Measurements from ENCODE around the gene TPGS2. TPM values are rescaled to one million over a fixed set of nuclear protein-coding genes. Genes with fewer than 3 reads are reported as not detected.
A peak's percentile ranks its signal among the peaks of the same experiment; 100 is the strongest.
"Not testable (repeated sequence)": the region's sequence is repeated elsewhere in the genome, so short reads cannot be mapped to it uniquely, and the experiment has no call there.

The TPGS2 gene, protein sequence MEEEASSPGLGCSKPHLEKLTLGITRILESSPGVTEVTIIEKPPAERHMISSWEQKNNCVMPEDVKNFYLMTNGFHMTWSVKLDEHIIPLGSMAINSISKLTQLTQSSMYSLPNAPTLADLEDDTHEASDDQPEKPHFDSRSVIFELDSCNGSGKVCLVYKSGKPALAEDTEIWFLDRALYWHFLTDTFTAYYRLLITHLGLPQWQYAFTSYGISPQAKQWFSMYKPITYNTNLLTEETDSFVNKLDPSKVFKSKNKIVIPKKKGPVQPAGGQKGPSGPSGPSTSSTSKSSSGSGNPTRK
- total RNA-seq (2012; rRNA removed), result 109 and 115 TPM in 2 replicates

- Histone ChIP-seq H3K4me1 (ENCODE audit: control insufficient read depth, insufficient read depth, low read length) (peaks cover 27% of the 10 kb centered on the region), H3K4me2 (ENCODE audit: low read length) (peak within 1 kb of the TSS; percentile 96), H3K36me3 (ENCODE audit: insufficient read depth, low read length) (no peaks in the 10 kb centered on the region), H3K27me3 (ENCODE audit: control insufficient read depth, insufficient read depth, low read length) (no peaks in the 10 kb centered on the region), H3K9me3 (replicated peaks; ENCODE audit: low read length) (no peaks in the 10 kb centered on the region), H3K9ac (ENCODE audit: low read depth, low read length) (peak within 1 kb of the TSS; percentile 81), H3K4me3 (ENCODE audit: low read length) (peak within 1 kb of the TSS; percentile 81)
These were observed at the start of gene TPGS2, which contains the start of gene KIAA1328 for GRCh38 chr18:36828630-36829361. TPGS2 (minus strand) TSS chr18:36829002; CDS start chr18:36828767, 235 bp downstream. KIAA1328 (plus strand) TSS chr18:36829127; CDS start chr18:36829139, 12 bp downstream.

- H3K9ac ChIP-seq (ENCODE audit: low read depth, low read length); H3K4me2 ChIP-seq (ENCODE audit: low read length); H3K4me1 ChIP-seq (ENCODE audit: control insufficient read depth, insufficient read depth, low read length); H3K9me3 ChIP-seq (replicated peaks; ENCODE audit: low read length); H3K4me3 ChIP-seq (ENCODE audit: low read length); H3K27me3 ChIP-seq (ENCODE audit: control insufficient read depth, insufficient read depth, low read length); H3K36me3 ChIP-seq (ENCODE audit: insufficient read depth, low read length): not testable (repeated sequence)
These were observed 45.0 kb upstream of the TPGS2 start for GRCh38 chr18:36873826-36874225.

- Histone ChIP-seq H3K27me3 (ENCODE audit: control insufficient read depth, insufficient read depth, low read length) (no peaks in the 10 kb centered on the region), H3K36me3 (ENCODE audit: insufficient read depth, low read length) (no peaks in the 10 kb centered on the region), H3K4me2 (ENCODE audit: low read length) (no peak overlapping the region), H3K4me1 (ENCODE audit: control insufficient read depth, insufficient read depth, low read length) (no peaks in the 10 kb centered on the region), H3K9me3 (replicated peaks; ENCODE audit: low read length) (no peaks in the 10 kb centered on the region), H3K4me3 (ENCODE audit: low read length) (no peak overlapping the region), H3K9ac (ENCODE audit: low read depth, low read length) (no peak overlapping the region)
These were observed 43.5 kb upstream of the TPGS2 start for GRCh38 chr18:36872329-36872728.

DNA sequence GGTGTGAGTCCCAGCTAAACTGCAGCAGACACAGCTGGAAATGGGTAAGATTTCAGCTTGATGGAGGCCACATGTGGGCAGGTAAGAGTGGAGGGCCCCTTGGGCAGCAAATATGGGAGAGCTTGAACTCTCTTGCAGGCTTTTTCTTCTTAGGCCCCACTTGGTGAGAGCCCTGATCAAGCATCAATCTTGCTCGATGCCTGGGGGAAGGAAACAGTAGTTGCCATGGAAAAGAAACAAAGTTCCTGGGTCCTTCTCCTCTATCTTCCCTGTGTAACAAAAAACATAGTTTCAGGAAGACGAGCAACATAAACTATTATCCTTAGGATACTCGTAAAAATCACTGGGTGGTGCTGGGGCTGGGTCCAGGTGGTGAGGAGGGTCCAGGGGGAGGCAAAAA lies 43.0 kb upstream of the TPGS2 start:
- Histone ChIP-seq H3K9me3 (replicated peaks; ENCODE audit: low read length) (no peaks in the 10 kb centered on the region), H3K9ac (ENCODE audit: low read depth, low read length) (no peak overlapping the region), H3K4me3 (ENCODE audit: low read length) (no peak overlapping the region), H3K36me3 (ENCODE audit: insufficient read depth, low read length) (no peaks in the 10 kb centered on the region), H3K4me1 (ENCODE audit: control insufficient read depth, insufficient read depth, low read length) (no peaks in the 10 kb centered on the region), H3K4me2 (ENCODE audit: low read length) (no peak overlapping the region), H3K27me3 (ENCODE audit: control insufficient read depth, insufficient read depth, low read length) (no peaks in the 10 kb centered on the region)

- no peaks in the 10 kb centered on the region for H3K36me3 ChIP-seq (ENCODE audit: insufficient read depth, low read length)
- H3K9ac ChIP-seq (ENCODE audit: low read depth, low read length), result no peak overlapping the region
- no peak overlapping the region for H3K4me3 ChIP-seq (ENCODE audit: low read length)
These were observed 38.3 kb upstream of the TPGS2 start for GRCh38 chr18:36867056-36867455.

DNA sequence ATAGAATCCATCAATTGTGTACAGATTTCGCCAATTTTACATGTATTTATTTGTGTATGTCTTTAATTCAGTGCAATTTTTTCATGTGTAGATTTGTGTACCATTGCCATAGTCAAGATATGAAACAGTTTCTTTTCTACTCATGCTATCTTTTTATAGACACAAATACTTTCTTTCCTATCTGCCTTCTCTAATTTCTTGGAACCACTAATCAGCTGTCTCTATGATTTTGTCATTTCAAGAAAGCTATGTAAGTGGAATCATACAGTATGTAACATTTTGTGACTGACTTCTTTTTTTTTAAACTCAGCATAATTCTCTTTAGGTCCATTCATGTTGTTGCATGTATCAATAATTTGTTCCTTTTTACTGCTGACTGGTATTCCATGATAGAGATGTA lies 33.4 kb upstream of the TPGS2 start:
- H3K27me3 ChIP-seq (ENCODE audit: control insufficient read depth, insufficient read depth, low read length), result no peaks in the 10 kb centered on the region
- H3K9ac ChIP-seq (ENCODE audit: low read depth, low read length), result no peak overlapping the region
- H3K4me3 ChIP-seq (ENCODE audit: low read length), result no peak overlapping the region
- H3K36me3 ChIP-seq (ENCODE audit: insufficient read depth, low read length), result no peaks in the 10 kb centered on the region
- no peak overlapping the region for H3K4me2 ChIP-seq (ENCODE audit: low read length)
- H3K9me3 ChIP-seq (replicated peaks; ENCODE audit: low read length), result no peaks in the 10 kb centered on the region
- no peaks in the 10 kb centered on the region for H3K4me1 ChIP-seq (ENCODE audit: control insufficient read depth, insufficient read depth, low read length)

More at GRCh38 chr18:36867056-36867455, 38.3 kb upstream of the TPGS2 start:
- no peaks in the 10 kb centered on the region for H3K4me1 ChIP-seq (ENCODE audit: control insufficient read depth, insufficient read depth, low read length)
- no peaks in the 10 kb centered on the region for H3K9me3 ChIP-seq (replicated peaks; ENCODE audit: low read length)
- no peaks in the 10 kb centered on the region for H3K27me3 ChIP-seq (ENCODE audit: control insufficient read depth, insufficient read depth, low read length)
- H3K4me2 ChIP-seq (ENCODE audit: low read length), result no peak overlapping the region

GRCh38 chr18:36856815-36857214 lies 28.0 kb upstream of the TPGS2 start:
- Histone ChIP-seq H3K4me2 (ENCODE audit: low read length) (no peak overlapping the region), H3K9ac (ENCODE audit: low read depth, low read length) (no peak overlapping the region), H3K9me3 (replicated peaks; ENCODE audit: low read length) (no peaks in the 10 kb centered on the region), H3K36me3 (ENCODE audit: insufficient read depth, low read length) (no peaks in the 10 kb centered on the region), H3K4me3 (ENCODE audit: low read length) (no peak overlapping the region), H3K4me1 (ENCODE audit: control insufficient read depth, insufficient read depth, low read length) (no peaks in the 10 kb centered on the region), H3K27me3 (ENCODE audit: control insufficient read depth, insufficient read depth, low read length) (no peaks in the 10 kb centered on the region)

- H3K4me3 ChIP-seq (ENCODE audit: low read length), result no peak overlapping the region
- H3K4me2 ChIP-seq (ENCODE audit: low read length), result peak overlapping the region; percentile 46
- H3K9me3 ChIP-seq (replicated peaks; ENCODE audit: low read length), result no peaks in the 10 kb centered on the region
- no peaks in the 10 kb centered on the region for H3K36me3 ChIP-seq (ENCODE audit: insufficient read depth, low read length)
- no peaks in the 10 kb centered on the region for H3K27me3 ChIP-seq (ENCODE audit: control insufficient read depth, insufficient read depth, low read length)
- no peak overlapping the region for H3K9ac ChIP-seq (ENCODE audit: low read depth, low read length)
- H3K4me1 ChIP-seq (ENCODE audit: control insufficient read depth, insufficient read depth, low read length), result peaks cover 6% of the 10 kb centered on the region
These were observed 22.4 kb upstream of the TPGS2 start for GRCh38 chr18:36851202-36851590.

- H3K4me2 ChIP-seq (ENCODE audit: low read length), result peak overlapping the region; percentile 46
- H3K9ac ChIP-seq (ENCODE audit: low read depth, low read length), result no peak overlapping the region
- peaks cover 6% of the 10 kb centered on the region for H3K4me1 ChIP-seq (ENCODE audit: control insufficient read depth, insufficient read depth, low read length)
- H3K36me3 ChIP-seq (ENCODE audit: insufficient read depth, low read length), result no peaks in the 10 kb centered on the region
- no peaks in the 10 kb centered on the region for H3K27me3 ChIP-seq (ENCODE audit: control insufficient read depth, insufficient read depth, low read length)
- H3K4me3 ChIP-seq (ENCODE audit: low read length), result no peak overlapping the region
- no peaks in the 10 kb centered on the region for H3K9me3 ChIP-seq (replicated peaks; ENCODE audit: low read length)
These were observed 21.9 kb upstream of the TPGS2 start for GRCh38 chr18:36850527-36851201.

DNA sequence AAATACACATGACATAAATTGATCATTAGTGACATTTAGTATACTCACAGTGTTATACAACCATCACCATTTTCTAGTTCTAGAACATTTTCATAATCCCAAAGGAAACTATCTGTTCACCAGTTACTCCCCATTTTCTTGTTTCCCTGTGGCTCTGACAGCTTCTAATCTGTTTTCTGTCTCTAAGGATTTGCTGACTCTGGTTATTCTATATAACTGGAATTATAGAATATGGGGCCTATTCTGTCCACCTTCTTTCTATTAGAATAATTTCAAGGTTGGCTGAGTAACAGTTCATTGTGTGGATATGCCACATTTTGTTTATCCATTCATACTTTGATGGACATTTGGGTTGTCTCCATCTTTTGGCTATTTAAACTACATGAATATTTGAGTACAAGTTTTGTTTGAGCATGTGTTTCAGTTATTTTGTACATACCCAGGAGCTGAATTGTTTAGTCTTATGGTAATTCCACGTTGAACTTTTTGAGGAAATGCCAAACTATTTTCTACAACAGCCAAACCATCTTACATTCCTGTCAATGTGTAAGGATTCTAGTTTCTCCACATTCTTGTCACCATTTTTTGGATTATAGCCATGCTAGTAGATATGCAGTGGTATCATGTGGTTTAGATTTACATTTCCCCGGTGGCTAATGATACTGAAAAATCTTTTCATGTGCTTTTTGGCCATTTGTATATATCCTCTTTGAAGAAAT lies 20.6 kb upstream of the TPGS2 start:
- Histone ChIP-seq H3K4me1 (ENCODE audit: control insufficient read depth, insufficient read depth, low read length) (peaks cover 6% of the 10 kb centered on the region), H3K9ac (ENCODE audit: low read depth, low read length) (no peak overlapping the region), H3K36me3 (ENCODE audit: insufficient read depth, low read length) (no peaks in the 10 kb centered on the region), H3K4me3 (ENCODE audit: low read length) (no peak overlapping the region), H3K4me2 (ENCODE audit: low read length) (no peak overlapping the region), H3K9me3 (replicated peaks; ENCODE audit: low read length) (no peaks in the 10 kb centered on the region), H3K27me3 (ENCODE audit: control insufficient read depth, insufficient read depth, low read length) (no peaks in the 10 kb centered on the region)

- Histone ChIP-seq H3K36me3 (ENCODE audit: insufficient read depth, low read length) (no peaks in the 10 kb centered on the region), H3K9ac (ENCODE audit: low read depth, low read length) (no peak overlapping the region), H3K9me3 (replicated peaks; ENCODE audit: low read length) (no peaks in the 10 kb centered on the region), H3K4me3 (ENCODE audit: low read length) (no peak overlapping the region), H3K4me2 (ENCODE audit: low read length) (no peak overlapping the region), H3K27me3 (ENCODE audit: control insufficient read depth, insufficient read depth, low read length) (no peaks in the 10 kb centered on the region), H3K4me1 (ENCODE audit: control insufficient read depth, insufficient read depth, low read length) (peaks cover 6% of the 10 kb centered on the region)
These were observed 19.8 kb upstream of the TPGS2 start for GRCh38 chr18:36848609-36849008.

Data from skeletal muscle satellite cell (primary cell).